SW 1271 (cell line): ENCODE data around the gene HELZ.
"Not testable (repeated sequence)": the region's sequence is repeated elsewhere in the genome, so short reads cannot be mapped to it uniquely, and the experiment has no call there.

Source experiments
- DNase-seq, 2 experiments: peaks; one replicate each; lab custom pipeline; 2025; lab: John Stamatoyannopoulos, UW

Gene HELZ

DNA sequence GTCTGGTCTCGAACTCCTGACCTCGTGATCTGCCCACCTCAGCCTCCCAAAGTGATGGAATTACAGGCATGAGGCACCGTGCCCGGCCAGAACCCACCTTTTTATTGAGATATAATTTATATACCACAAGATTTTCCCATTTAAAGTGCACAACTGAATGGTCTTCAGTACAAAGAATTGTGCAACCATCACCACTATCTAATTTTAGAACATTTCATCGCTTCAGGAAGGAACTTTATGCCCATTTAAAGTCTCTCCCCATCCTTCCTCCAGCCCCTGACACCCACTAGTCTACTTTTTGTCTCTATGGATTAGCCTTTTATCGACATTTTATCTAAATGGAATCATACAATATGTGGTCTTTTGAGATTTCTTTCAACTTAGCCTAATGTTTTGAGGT lies 25.4 kb upstream of the HELZ start:
- no peak for DNase-seq

- DNase-seq: no peak
These were observed 21.5 kb upstream of the HELZ start for GRCh38 chr17:67266496-67266895.

- no peak for DNase-seq
These were observed 20.5 kb upstream of the HELZ start for GRCh38 chr17:67265436-67266019.

DNA sequence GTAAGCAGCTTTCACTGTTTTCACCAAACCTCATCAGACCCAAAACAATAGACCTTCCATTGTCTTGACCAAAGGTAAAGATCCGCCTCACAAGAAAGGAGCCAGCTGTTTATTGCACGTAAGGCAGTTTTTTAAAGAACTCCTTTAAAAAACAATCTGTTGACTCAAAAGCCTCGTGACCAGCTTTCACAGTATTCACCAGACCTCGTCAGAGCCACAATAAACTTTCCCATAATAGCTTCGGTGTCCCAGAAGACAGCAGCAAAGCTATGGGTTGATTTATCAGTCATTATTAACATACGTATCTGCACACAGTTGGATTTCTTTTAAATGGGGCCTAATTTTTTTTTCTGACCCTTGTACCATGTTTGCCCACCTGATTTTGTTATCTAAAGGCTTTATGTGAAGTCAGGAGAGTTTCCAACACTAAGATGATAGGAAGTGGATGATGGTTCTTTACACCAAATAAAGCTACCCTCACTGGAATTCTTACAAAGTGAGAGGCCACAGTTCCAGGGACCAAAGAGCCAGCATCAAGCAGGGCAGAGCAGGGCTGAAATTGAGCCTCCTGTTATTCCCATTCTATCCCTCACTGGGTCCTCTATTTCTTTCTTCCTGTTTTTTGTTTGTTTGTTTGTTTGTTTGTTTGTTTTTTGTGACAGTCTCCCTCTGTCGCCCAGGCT lies 17.6 kb upstream of the HELZ start:
- no peak for DNase-seq

GRCh38 chr17:67260170-67260987 lies 15.4 kb upstream of the HELZ start:
- DNase-seq: no peak

GRCh38 chr17:67258821-67259468 lies 13.9 kb upstream of the HELZ start:
- no peak for DNase-seq

- no peak for DNase-seq
These were observed 11.2 kb upstream of the HELZ start for GRCh38 chr17:67256075-67256732.

- DNase-seq: no peak
These were observed 8.4 kb upstream of the HELZ start for GRCh38 chr17:67253384-67253783.

- DNase-seq: not testable (repeated sequence)
These were observed 6.6 kb upstream of the HELZ start for GRCh38 chr17:67251586-67251985.

DNA sequence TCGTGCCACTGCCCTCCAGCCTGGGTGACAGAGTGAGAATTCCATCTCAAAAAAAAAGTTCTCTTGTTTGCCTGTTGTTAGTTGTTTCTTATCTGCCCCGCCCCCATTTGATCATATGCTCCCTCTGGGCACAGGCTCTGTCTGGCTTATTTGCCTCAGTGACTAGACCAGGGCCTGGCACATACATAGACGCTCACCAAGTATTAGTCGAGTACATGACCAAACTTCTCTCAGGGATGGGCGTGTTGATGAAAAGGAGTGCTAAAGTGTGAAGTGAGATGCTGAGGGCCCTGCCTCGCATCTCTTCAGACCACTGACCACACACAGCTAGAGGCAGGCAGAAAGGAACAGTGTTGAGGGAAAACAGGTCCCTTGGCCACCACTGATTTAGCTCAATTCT lies 3.3 kb upstream of the HELZ start:
- DNase-seq: no peak

- DNase-seq: no peak
These were observed 2.5 kb upstream of the HELZ start for GRCh38 chr17:67247416-67247900.

DNA sequence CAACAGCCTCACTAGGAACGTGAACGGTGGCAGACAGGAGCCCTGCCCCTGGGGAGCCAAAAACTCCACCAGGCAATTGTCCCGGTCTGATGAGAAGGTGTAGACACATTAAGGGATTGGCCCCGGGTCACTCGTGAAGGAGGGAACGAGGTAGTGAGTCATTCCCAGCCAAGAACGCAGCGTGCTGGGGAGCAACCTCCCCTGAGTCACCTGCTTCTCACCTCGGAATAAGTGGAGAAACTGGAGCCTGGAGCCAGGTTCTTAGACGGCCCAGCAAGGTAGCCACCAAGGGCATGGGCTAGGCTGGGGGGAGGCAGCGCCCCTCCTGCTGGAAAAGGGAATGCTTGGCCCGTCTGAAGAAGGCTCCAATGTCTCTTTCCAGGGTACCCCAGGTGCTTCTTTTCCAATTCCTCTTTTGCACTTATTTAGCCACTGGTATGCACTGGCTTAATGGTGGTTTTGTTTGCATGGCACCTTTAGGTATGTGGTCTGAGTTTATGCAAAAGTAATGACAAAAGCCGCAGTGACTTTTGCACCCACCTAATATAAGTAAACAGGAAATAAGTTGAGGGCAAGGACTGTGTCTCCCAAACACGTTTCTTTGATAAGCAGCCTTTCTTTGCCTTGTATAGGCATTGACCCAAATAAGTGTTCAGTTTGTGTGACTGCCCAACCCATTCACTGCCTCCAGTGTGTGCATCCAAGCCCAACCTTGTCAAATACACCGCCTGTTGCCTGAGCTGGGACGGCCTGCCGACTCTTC lies 1.8 kb upstream of the HELZ start:
- DNase-seq: no peak

DNA sequence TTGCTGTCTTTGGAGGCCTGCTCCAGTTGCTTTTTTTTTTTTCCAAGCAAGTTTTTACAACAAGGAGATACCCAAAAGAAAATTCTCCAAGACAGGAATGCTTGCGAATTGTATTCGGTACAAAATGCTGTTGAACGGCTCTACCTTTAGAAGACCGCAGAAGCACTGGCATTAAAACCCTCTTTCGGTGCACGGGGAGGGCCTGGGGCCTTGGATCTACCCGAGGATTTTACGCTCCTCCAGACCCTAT lies 1.3 kb upstream of the HELZ start:
- no peak for DNase-seq

DNA sequence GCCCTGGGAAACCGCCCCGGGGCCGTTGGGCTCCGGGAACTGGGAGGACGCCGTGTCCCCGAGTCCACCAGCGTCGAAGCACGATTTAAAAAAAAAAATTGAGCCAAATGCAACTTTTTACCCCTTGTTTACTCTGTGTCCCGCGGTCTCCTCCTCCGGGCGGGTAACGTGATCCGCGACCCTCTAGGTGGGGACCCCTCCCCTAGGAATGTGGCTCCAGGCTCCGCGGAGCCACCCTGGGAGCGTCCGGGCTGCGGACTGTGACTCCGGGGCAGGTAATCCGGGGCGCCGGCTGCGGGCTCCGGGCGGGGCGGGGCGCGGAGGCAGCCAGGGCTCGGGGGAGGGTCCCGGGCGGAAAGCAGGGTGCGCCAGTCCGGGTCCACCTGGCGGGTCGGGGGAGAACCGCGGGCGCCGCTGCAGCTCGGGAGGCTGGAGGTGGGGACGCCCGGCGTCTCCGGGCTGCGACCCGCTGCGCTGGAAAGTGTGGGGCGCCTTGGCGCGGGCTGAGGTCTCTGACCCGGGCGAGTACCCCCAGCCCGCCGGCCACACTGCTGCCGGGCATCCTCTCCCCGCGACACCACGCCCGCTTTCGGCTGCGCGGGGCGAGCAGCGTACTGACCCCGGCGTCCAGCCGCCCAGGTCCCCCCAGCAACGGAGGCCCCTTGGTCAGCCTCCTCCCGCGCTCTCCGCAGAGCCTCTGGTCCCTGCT lies 852 bp upstream of the HELZ start:
- DNase-seq: no peak

GRCh38 chr17:67244431-67245072 lies 444 bp downstream of the HELZ start:
- no peak for DNase-seq

DNA sequence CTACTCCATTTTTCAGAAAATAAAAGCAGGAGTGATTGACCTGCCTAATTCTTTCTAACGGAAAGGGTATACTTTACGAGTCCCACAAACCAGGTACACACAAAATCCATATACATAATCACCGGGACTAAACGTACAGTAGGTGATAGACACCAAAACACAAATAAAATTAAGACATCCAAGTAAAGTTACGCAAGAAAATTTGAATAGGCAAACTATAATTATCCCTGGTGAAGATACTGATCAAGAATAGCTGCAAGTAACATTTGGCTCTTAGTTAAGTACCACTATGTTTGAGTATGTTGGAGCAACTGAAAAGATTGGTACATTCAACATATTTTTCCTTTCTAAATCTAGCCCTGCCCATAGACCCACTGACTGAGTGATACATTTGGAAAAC lies 1.7 kb downstream of the HELZ start:
- DNase-seq: no peak

DNA sequence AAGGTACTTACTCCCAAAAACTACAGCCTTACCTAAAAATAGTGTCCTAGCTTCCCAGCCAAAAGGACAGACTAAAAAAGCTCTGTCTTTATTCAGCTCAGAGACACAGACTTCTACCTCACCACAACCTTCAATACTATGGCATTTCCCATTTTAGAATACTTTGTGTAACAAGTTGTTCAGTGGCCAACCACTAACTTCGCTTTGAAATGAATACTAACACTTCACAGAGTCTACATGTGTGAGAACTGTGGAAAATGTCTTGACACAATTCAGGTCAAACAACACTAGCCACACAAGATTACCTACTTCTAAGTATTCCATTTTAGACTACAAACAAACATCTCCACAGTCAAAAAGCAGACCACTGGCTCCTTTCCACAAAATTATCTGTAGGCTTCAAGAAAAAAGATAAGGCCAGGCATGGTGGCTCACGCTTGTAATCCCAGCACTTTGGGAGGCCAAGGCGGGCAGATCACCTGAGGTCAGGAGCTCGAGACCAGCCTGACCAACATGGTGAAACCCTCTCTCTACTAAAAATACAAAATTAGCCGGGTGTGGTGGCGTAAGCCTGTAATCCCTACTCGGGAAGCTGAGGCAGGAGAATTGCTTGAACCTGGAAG lies 3.2 kb downstream of the HELZ start:
- no peak for DNase-seq

- no peak for DNase-seq
These were observed 5.4 kb downstream of the HELZ start for GRCh38 chr17:67239597-67239996.

GRCh38 chr17:67238991-67239390 lies 6.0 kb downstream of the HELZ start:
- DNase-seq: no peak

DNA sequence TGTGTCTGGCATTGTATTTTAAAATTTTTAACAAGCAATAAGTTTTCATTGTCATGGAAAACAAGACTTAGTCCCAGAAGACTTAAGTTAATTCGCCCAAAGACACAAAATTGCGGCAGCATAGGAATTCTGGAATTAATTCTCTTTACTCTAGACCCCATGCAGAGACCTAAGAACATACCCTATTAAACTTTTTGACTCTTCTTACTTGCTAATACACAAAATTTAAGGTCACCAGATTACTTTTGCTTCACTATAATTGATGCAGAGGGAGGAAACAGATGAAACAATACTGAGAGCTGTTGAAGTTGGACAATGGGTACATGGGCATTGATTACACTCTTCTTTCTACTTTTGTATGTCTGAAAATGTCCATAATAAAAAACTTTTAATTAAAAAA lies 12.6 kb downstream of the HELZ start:
- no peak for DNase-seq
